NCI-H226 (cell line): ENCODE results near the gene SRSF2.
"Not testable (repeated sequence)": the region's sequence is repeated elsewhere in the genome, so short reads cannot be mapped to it uniquely, and the experiment has no call there.

Experiments
- DNase-seq: peaks from one replicate; pipeline ENCODE4 v3.0.0-alpha.2; 2015

The SRSF2 gene

DNA sequence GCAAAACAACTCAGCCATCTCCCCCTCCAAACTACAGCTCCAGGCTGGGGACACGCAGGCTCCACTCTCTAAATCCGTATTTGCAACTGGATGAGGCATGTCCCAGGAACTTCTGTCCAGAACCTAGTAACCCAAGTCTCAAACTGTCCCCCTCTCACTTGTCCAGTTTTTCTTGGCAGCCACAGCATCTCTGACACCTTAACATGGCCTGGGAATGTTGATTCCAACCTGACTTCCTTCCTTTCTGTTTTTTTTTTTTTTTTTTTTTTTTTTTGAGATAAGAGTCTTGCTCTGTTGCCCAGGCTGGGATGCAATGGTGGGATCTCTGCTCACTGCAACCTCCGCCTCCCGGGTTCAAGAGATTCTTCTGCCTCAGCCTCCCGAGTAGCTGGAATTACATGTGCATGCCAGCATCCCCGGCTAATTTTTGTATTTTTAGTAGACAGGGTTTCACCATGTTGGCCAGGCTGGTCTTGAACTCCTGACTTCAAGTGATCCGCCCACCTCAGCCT is 38.6 kb downstream of the SRSF2 start:
- DNase-seq: not testable (repeated sequence)

GRCh38 chr17:76697702-76698465 is 39.2 kb downstream of the SRSF2 start:
- DNase-seq: no peak

GRCh38 chr17:76696763-76697701 is 40.1 kb downstream of the SRSF2 start:
- no peak for DNase-seq

DNA sequence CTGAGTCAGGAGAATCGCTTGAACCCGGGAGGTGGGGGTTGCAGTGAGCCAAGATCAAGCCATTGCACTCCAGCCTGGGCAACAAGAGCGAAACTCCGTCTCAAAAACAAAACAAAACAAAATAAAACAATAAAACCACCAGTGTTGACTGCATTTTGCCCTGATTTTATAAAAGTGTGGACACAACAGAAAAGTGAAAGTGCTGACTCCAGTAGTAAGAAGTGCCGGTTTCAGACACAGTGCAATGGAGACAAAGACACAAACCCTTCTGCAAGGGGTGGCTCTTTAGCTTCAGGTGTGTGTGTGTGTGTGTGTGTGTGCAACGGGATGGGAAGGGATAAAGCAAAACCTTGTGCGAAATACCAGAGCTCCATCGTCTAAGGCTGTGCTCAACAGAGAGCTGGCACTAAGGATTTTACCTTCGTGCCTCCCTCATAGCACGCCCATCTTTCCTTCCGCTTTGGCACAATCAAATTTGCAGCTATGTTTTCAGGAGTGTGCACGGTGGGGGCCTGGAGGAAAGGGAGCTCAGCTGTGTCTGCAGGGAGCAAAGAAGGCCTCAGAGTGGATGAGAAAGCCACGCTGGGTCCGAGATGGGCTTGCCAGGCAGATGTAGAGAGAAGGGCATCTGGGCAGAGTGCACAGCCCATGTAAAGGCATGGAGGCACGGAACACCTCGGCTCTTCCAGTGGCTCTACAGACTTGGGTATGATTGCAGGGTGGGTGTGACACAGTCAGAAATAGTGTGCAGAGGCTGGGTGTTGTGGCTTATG is 41.9 kb downstream of the SRSF2 start:
- no peak for DNase-seq

GRCh38 chr17:76691379-76692191 is 45.5 kb downstream of the SRSF2 start:
- DNase-seq: no peak

DNA sequence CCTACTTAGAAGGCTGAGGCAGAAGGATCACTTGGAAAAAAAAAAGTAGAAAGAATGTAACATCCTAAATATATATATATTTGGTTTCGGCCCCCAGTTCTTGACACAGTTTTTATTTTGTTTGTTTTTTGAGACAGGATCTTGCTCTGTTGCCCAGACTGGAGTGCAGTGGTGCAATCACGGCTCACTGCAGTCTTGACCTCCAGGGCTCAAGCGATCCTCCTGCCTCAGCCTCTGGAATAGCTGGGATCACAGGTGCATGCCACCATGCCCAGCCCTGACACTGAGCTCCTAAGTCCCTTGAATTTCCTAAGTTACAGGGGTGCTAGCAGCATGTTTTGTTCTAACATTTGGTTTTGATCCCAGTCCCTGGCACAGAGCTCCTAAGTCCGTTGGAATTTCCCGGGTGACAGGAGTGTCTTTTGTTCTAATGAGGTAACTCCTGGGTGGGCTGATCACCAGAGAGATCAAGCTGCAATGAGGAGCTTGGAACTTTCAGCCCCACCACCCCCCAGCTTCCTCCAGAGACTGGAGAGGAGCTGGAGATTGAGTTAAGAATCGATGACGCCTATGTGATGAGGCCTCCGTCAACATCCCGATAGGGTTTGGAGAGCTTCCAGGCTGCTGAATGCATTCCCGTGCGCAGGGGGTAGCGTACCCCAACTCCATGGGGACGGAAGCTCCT is 46.4 kb downstream of the SRSF2 start:
- no peak for DNase-seq

GRCh38 chr17:76689859-76690258 is 47.3 kb downstream of the SRSF2 start:
- DNase-seq: no peak

DNA sequence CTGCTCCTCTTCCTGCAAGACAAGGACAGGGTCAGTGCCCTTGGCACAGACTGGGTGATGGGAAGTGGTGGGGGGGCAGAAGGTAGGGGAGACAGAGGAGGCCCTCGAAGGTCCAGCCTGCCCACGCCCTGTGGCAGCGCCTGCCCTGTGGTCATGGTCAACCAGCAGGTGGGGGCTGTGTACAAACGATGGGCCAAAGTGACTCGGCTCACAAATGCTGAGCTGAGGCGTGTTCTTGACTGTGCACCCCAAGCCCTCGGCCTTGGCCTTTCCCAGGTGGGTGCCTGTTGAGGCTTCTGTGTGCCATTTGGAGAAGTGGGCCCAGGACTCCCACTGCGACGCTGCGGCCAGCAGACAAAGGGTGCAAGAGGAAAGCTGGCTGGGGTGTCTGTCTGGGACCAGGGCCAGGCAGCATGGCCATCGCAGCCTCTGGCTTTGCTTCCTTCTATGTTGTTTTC is 48.9 kb downstream of the SRSF2 start:
- DNase-seq: no peak

GRCh38 chr17:76687298-76688164 is 49.6 kb downstream of the SRSF2 start:
- DNase-seq: no peak

GRCh38 chr17:76686538-76687297 is 50.4 kb downstream of the SRSF2 start:
- DNase-seq: no peak

- no peak for DNase-seq
Measured at GRCh38 chr17:76685846-76686245, 51.3 kb downstream of the SRSF2 start.

DNA sequence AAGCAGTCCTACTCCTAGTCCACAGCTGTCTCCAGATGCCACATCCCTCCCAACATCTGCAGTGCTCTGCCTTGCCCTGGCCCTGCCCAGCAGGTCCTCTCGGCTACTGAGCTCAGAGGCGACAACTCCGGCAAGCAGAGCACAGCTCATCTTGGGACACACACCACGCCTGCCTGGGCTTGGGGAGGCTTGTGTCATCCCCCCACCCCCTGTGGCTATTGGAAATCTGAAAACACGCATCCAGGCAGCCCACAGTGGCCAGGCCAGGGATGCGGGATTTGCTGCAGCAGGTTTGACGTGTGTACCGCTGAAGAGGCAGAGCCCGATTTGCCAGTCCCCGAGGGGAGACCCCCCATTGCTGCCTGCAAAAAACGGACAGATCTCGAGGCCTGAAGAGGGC is 51.8 kb downstream of the SRSF2 start:
- DNase-seq: no peak

DNA sequence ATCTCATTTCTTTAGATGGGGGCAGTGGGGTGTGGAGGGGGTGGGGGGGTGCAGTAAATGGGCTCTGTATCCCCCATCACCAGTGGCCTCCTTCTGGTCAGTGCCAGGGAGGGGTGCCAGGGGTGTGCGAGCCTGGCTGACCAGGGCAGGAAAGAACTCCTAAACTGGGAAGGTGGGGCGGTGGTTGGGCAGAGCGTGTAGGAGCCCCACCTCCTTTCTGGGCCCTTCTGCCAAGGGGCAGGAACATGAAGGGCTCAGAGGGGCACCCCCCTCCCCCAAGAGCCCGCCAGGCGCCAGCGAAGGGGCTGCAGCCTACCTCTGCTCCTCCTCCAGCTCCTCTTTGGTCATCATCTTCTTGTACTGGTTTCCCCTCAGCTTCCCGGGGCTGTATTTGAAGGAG is 52.4 kb downstream of the SRSF2 start:
- no peak for DNase-seq
